HT1080 (cell line): ENCODE results near the gene EHBP1. TPM values are rescaled to one million over a fixed set of nuclear protein-coding genes. Genes with fewer than 3 reads are reported as not detected.
A peak's percentile ranks its signal among the peaks of the same experiment; 100 is the strongest.
"Not testable (repeated sequence)": the region's sequence is repeated elsewhere in the genome, so short reads cannot be mapped to it uniquely, and the experiment has no call there.

Source experiments
- DNase-seq: peaks from one replicate; pipeline ENCODE4 v3.0.0-alpha.2; 2015; ENCODE audit warnings: low read depth
- total RNA-seq: library from RNA; depleted of rRNA; stranded (reverse); fragments of >200 nt; shearing (Covaris generic); gene quantifications from 2 replicates; pipeline ENCODE4 v1.2.3, GENCODE V29; 2014

Gene EHBP1
- total RNA-seq, 1 experiment from 2014 or later: 26.3 TPM

GRCh38 chr2:62732262-62732777 lies 26.8 kb downstream of the EHBP1 start:
- DNase-seq: no peak

- no peak for DNase-seq
These were observed 28.0 kb downstream of the EHBP1 start for GRCh38 chr2:62733546-62733945.

- no peak for DNase-seq
These were observed 31.5 kb downstream of the EHBP1 start for GRCh38 chr2:62736899-62737559.

GRCh38 chr2:62738981-62739936 lies 33.7 kb downstream of the EHBP1 start:
- no peak for DNase-seq

- no peak for DNase-seq
These were observed 34.7 kb downstream of the EHBP1 start for GRCh38 chr2:62740221-62740620.

GRCh38 chr2:62741127-62741526 lies 35.6 kb downstream of the EHBP1 start:
- DNase-seq: no peak

- no peak for DNase-seq
These were observed 36.6 kb downstream of the EHBP1 start for GRCh38 chr2:62741954-62742722.

- DNase-seq: no peak
These were observed 38.0 kb downstream of the EHBP1 start for GRCh38 chr2:62743506-62743905.

GRCh38 chr2:62744603-62745002 lies 39.1 kb downstream of the EHBP1 start:
- DNase-seq: no peak

GRCh38 chr2:62745891-62746481 lies 40.5 kb downstream of the EHBP1 start:
- DNase-seq: no peak

- DNase-seq: no peak
These were observed 41.7 kb downstream of the EHBP1 start for GRCh38 chr2:62747169-62747568.

- no peak for DNase-seq
These were observed 42.4 kb downstream of the EHBP1 start for GRCh38 chr2:62747876-62748275.

- DNase-seq: not testable (repeated sequence)
These were observed 43.6 kb downstream of the EHBP1 start for GRCh38 chr2:62749111-62749510.

- DNase-seq: no peak
These were observed 51.5 kb downstream of the EHBP1 start for GRCh38 chr2:62757029-62757428.

- DNase-seq: no peak
These were observed 54.5 kb downstream of the EHBP1 start for GRCh38 chr2:62760026-62760425.

GRCh38 chr2:62760555-62760954 lies 55.0 kb downstream of the EHBP1 start:
- peak; percentile 36 for DNase-seq

GRCh38 chr2:62765619-62766376 lies 60.3 kb downstream of the EHBP1 start:
- no peak for DNase-seq

- no peak for DNase-seq
These were observed 63.1 kb downstream of the EHBP1 start for GRCh38 chr2:62768615-62769014.

- DNase-seq: no peak
These were observed 65.1 kb downstream of the EHBP1 start for GRCh38 chr2:62770629-62771028.
